ENCODE measurements around the gene ASTL. TPM values are rescaled to one million over a fixed set of nuclear protein-coding genes. Genes with fewer than 3 reads are reported as not detected.

ASTL gene
- total RNA-seq, 1 experiment from 2014 or later: 0.34 TPM

DNA sequence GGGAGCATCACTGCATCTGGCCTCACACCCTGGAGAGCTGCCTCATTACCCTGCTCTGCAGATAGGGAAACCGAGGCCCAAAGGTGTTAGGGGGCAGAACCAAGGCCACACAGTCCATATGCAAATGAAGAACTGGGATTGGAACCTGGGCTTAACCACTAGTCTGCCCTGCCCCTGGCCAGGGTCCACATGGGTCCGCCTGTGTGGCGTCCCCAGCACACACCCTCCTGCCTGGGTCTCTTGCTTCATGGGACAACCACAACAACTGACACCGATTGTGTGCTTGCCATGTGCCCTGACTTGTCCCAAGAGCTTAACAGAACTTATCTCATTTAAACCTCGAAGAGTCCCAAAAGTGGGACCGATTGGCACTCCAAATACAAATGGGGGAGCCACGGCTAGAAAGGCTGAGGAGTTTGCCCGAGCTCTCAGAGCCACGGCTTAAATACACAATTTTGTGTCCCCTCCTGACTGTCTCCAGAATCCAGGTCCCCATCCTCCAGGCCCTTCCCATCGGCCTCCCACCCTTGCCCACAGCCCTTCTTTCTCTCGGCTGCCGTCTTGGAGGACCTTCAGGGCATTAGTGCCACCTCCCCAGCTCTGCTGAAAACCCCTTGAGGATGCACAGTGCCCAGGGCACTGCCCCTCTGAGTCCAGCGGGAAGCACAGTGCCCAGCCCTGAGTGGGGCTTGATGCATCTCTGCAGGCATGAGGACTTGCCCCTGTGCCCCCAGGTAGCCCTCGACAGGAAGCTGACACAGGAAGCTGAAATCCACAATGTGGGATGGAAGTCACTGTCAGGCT lies 12.7 kb upstream of the ASTL start:
- no TSS peak for BruUV-seq (replicated peaks)
- peaks cover 12 to 24% of the 10 kb centered on the region in 2 experiments; a peak in 3 of 4 replicates for H3K4me1 ChIP-seq (ENCODE audit: control insufficient read depth in 1 of 2, insufficient read depth in 2 of 2, low read length in 2 of 2)
- H3K27ac ChIP-seq (ENCODE audit: low read depth, low read length): no peak overlapping the region
- H3K9ac ChIP-seq (ENCODE audit: low read length): no peak overlapping the region
- H3K36me3 ChIP-seq (ENCODE audit: control insufficient read depth in 1 of 2, insufficient read depth in 2 of 2, low read length in 2 of 2): no peaks in the 10 kb centered on the region
- ChIA-PET CTCF (no interaction called here), RAD21 (ENCODE audit: low non-redundant PET in 1 of 2, low total read pairs in 2 of 2, uncharacterized antibody in 2 of 2, unreplicated experiment in 2 of 2) (no interaction called here), POLR2A (no interaction called here)
- H3K27me3 ChIP-seq (ENCODE audit: insufficient read depth, low read length): no peaks in the 10 kb centered on the region
- H3K4me3 ChIP-seq (replicated peaks in 1 of 2; ENCODE audit: low read depth in 1 of 2, low read length in 2 of 2): no peak overlapping the region
- no peaks in the 10 kb centered on the region for H3K9me3 ChIP-seq (ENCODE audit: control insufficient read depth in 1 of 2, insufficient read depth in 1 of 2, low read depth in 1 of 2, low read length in 2 of 2)
- no peak overlapping the region for H3K4me2 ChIP-seq (ENCODE audit: low read length)
- TF ChIP-seq POLR2AphosphoS5 (IDR thresholded peaks at IDR 0.05; ENCODE audit: low read depth, low read length) (no peak), ZFX (IDR thresholded peaks at IDR 0.05) (no peak), FOSL1 (IDR thresholded peaks at IDR 0.05; ENCODE audit: low read depth) (no peak), RAD21 (IDR thresholded peaks at IDR 0.05; ENCODE audit: low read depth) (no peak), JUND (IDR thresholded peaks at IDR 0.05) (no peak), YY1 (IDR thresholded peaks at IDR 0.05; ENCODE audit: extremely low read depth, insufficient replicate concordance, low read depth, low read length) (no peak), POLR2A (IDR thresholded peaks at IDR 0.05; ENCODE audit: borderline replicate concordance, extremely low read depth, insufficient read depth, insufficient read length) (no peak), SP1 (IDR thresholded peaks at IDR 0.05; ENCODE audit: low read depth) (no peak)
- TF ChIP-seq, protein P1, sequence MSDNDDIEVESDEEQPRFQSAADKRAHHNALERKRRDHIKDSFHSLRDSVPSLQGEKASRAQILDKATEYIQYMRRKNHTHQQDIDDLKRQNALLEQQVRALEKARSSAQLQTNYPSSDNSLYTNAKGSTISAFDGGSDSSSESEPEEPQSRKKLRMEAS (IDR thresholded peaks at IDR 0.05): no peak
- TF ChIP-seq, protein P2, sequence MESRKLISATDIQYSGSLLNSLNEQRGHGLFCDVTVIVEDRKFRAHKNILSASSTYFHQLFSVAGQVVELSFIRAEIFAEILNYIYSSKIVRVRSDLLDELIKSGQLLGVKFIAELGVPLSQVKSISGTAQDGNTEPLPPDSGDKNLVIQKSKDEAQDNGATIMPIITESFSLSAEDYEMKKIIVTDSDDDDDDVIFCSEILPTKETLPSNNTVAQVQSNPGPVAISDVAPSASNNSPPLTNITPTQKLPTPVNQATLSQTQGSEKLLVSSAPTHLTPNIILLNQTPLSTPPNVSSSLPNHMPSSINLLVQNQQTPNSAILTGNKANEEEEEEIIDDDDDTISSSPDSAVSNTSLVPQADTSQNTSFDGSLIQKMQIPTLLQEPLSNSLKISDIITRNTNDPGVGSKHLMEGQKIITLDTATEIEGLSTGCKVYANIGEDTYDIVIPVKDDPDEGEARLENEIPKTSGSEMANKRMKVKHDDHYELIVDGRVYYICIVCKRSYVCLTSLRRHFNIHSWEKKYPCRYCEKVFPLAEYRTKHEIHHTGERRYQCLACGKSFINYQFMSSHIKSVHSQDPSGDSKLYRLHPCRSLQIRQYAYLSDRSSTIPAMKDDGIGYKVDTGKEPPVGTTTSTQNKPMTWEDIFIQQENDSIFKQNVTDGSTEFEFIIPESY (IDR thresholded peaks at IDR 0.05; ENCODE audit: extremely low read depth, insufficient replicate concordance, low read length): no peak
- TF ChIP-seq, protein P3, sequence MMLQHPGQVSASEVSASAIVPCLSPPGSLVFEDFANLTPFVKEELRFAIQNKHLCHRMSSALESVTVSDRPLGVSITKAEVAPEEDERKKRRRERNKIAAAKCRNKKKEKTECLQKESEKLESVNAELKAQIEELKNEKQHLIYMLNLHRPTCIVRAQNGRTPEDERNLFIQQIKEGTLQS (IDR thresholded peaks at IDR 0.05): no peak
- TF ChIP-seq, protein P4, sequence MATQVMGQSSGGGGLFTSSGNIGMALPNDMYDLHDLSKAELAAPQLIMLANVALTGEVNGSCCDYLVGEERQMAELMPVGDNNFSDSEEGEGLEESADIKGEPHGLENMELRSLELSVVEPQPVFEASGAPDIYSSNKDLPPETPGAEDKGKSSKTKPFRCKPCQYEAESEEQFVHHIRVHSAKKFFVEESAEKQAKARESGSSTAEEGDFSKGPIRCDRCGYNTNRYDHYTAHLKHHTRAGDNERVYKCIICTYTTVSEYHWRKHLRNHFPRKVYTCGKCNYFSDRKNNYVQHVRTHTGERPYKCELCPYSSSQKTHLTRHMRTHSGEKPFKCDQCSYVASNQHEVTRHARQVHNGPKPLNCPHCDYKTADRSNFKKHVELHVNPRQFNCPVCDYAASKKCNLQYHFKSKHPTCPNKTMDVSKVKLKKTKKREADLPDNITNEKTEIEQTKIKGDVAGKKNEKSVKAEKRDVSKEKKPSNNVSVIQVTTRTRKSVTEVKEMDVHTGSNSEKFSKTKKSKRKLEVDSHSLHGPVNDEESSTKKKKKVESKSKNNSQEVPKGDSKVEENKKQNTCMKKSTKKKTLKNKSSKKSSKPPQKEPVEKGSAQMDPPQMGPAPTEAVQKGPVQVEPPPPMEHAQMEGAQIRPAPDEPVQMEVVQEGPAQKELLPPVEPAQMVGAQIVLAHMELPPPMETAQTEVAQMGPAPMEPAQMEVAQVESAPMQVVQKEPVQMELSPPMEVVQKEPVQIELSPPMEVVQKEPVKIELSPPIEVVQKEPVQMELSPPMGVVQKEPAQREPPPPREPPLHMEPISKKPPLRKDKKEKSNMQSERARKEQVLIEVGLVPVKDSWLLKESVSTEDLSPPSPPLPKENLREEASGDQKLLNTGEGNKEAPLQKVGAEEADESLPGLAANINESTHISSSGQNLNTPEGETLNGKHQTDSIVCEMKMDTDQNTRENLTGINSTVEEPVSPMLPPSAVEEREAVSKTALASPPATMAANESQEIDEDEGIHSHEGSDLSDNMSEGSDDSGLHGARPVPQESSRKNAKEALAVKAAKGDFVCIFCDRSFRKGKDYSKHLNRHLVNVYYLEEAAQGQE (IDR thresholded peaks at IDR 0.05; ENCODE audit: low read depth): no peak
- TF ChIP-seq, protein P5, sequence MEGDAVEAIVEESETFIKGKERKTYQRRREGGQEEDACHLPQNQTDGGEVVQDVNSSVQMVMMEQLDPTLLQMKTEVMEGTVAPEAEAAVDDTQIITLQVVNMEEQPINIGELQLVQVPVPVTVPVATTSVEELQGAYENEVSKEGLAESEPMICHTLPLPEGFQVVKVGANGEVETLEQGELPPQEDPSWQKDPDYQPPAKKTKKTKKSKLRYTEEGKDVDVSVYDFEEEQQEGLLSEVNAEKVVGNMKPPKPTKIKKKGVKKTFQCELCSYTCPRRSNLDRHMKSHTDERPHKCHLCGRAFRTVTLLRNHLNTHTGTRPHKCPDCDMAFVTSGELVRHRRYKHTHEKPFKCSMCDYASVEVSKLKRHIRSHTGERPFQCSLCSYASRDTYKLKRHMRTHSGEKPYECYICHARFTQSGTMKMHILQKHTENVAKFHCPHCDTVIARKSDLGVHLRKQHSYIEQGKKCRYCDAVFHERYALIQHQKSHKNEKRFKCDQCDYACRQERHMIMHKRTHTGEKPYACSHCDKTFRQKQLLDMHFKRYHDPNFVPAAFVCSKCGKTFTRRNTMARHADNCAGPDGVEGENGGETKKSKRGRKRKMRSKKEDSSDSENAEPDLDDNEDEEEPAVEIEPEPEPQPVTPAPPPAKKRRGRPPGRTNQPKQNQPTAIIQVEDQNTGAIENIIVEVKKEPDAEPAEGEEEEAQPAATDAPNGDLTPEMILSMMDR (IDR thresholded peaks at IDR 0.05 in 2 of 3, conservative IDR thresholded peaks at IDR 0.05 in 1 of 3; ENCODE audit: borderline replicate concordance in 1 of 3, insufficient read depth in 1 of 3, low read depth in 2 of 3, low read length in 2 of 3): no peak
- ATAC-seq (no peak), DNase-seq (ENCODE audit: low read depth, low spot score) (no peak)
- H3K79me2 ChIP-seq (ENCODE audit: insufficient read depth, low read length): no peaks in the 10 kb centered on the region
- intact Hi-C loops (cut with micrococcal nuclease): no loop called here
- no peak overlapping the region for H2AFZ ChIP-seq (ENCODE audit: low read depth, low read length, poor library complexity, severe bottlenecking)
- H3K9me2 ChIP-seq (ENCODE audit: insufficient read depth): no peaks in the 10 kb centered on the region
- H4K20me1 ChIP-seq (ENCODE audit: insufficient read depth): no peaks in the 10 kb centered on the region
